ENCODE results near the gene SDK2. TPM values are rescaled to one million over a fixed set of nuclear protein-coding genes. Genes with fewer than 3 reads are reported as not detected.

The SDK2 gene
- total and polyA plus RNA-seq, 2 of the 8 experiments (the other 6 are each of a cell fraction or from before 2014, with no cell fraction given), result 3.9 to 4.1 TPM

GRCh38 chr17:73625006-73625405, 19.2 kb downstream of the SDK2 start:
- H4K91ac ChIP-seq (replicated peaks; ENCODE audit: insufficient read length, low read length), result no peak overlapping the region
- H3K9ac ChIP-seq (replicated peaks in 1 of 4; ENCODE audit: extremely low read depth in 1 of 4, low read depth in 3 of 4, low read length in 3 of 4), result no peak overlapping the region
- H2BK20ac ChIP-seq (ENCODE audit: low read length), result no peak overlapping the region
- H4K8ac ChIP-seq (ENCODE audit: extremely low read depth, insufficient read depth, low read length), result no peak overlapping the region
- H4K5ac ChIP-seq (ENCODE audit: insufficient read length, low read depth, low read length), result no peak overlapping the region
- no peak overlapping the region for H2BK120ac ChIP-seq (replicated peaks; ENCODE audit: low read depth, low read length)
- H3K4me3 ChIP-seq (ENCODE audit: extremely low read depth in 1 of 4, insufficient read depth in 2 of 4, low read depth in 3 of 4, low read length in 4 of 4), result no peak overlapping the region
- FAIRE-seq (no peak), DNase-seq (ENCODE audit: low read depth in 1 of 2, low spot score in 2 of 2) (no peak)
- no peaks in the 10 kb centered on the region for H3K36me3 ChIP-seq (ENCODE audit: control insufficient read depth in 2 of 4, insufficient read depth in 4 of 4, low read length in 3 of 4)
- 96% methylated on average over 7 of the region's 7 CpGs; no CpG with 5 or more reads in 1 of the 2 experiments for WGBS, 2 experiments (ENCODE audit: extremely low coverage in 1 of 2, insufficient coverage in 1 of 2, insufficient read length in 1 of 2, insufficient replicate concordance in 2 of 2, low coverage in 1 of 2, low lambda C conversion rate in 2 of 2, missing lambda C conversion rate in 1 of 2)
- no peak overlapping the region for H3K27ac ChIP-seq (ENCODE audit: low read depth, low read length)
- H3K79me1 ChIP-seq (ENCODE audit: low read depth, low read length), result no peaks in the 10 kb centered on the region
- no peak overlapping the region for H3K14ac ChIP-seq (ENCODE audit: insufficient read length)
- no peaks in the 10 kb centered on the region for H3K23me2 ChIP-seq (ENCODE audit: low read depth, low read length)
- no peak overlapping the region for H3K4me2 ChIP-seq (ENCODE audit: insufficient read depth in 1 of 2, low read depth in 2 of 2, low read length in 2 of 2)
- H2AFZ ChIP-seq (ENCODE audit: low read length), result no peak overlapping the region
- H3K18ac ChIP-seq (ENCODE audit: extremely low read depth, low read length), result no peak overlapping the region
- CTCF ChIA-PET (ENCODE audit: partially characterized antibody), result no interaction called here
- H3K23ac ChIP-seq (ENCODE audit: insufficient read length), result no peak overlapping the region
- H2BK5ac ChIP-seq (ENCODE audit: low read depth, low read length), result no peak overlapping the region
- no peak overlapping the region for H2BK12ac ChIP-seq (ENCODE audit: low read depth, low read length)
- peaks cover 0 to 4% of the 10 kb centered on the region in 2 experiments; a peak in 1 of 4 replicates for H3K9me3 ChIP-seq (ENCODE audit: insufficient read depth in 2 of 2, low read depth in 1 of 2, low read length in 1 of 2)
- no peak overlapping the region for H3K4ac ChIP-seq (replicated peaks; ENCODE audit: insufficient read length, low read depth, low read length)
- no peaks in the 10 kb centered on the region for H4K20me1 ChIP-seq (replicated peaks in 1 of 2; ENCODE audit: control insufficient read depth in 1 of 2, insufficient read depth in 2 of 2, low read length in 2 of 2)
- no peaks in the 10 kb centered on the region for H3K79me2 ChIP-seq (ENCODE audit: control insufficient read depth in 1 of 2, insufficient read depth in 2 of 2, low read length in 2 of 2)
- no peaks in the 10 kb centered on the region for H3K27me3 ChIP-seq (replicated peaks in 1 of 4; ENCODE audit: control insufficient read depth in 3 of 4, extremely low read depth in 1 of 4, insufficient read depth in 3 of 4, low read length in 3 of 4)
- no peak overlapping the region for H3K56ac ChIP-seq (replicated peaks; ENCODE audit: insufficient read length, low read depth, low read length)
- POLR2A ChIA-PET (ENCODE audit: partially characterized antibody), result no interaction called here
- H3K4me1 ChIP-seq (replicated peaks in 1 of 4; ENCODE audit: control insufficient read depth in 3 of 4, insufficient read depth in 4 of 4, low read length in 3 of 4), result peaks cover 0 to 21% (median 5%) of the 10 kb centered on the region in 4 experiments; a peak in 6 of 7 replicates
- no peak overlapping the region for H2AK5ac ChIP-seq (ENCODE audit: low read depth, low read length)
- no peak overlapping the region for H2BK15ac ChIP-seq (ENCODE audit: low read length)
- TF ChIP-seq POU5F1 (IDR thresholded peaks at IDR 0.05; ENCODE audit: low read depth, low read length), result no peak
- no peak for TF ChIP-seq EGR1 (IDR thresholded peaks at IDR 0.05; ENCODE audit: borderline replicate concordance, low read depth, low read length)
- no peak for TF ChIP-seq HDAC2 (IDR thresholded peaks at IDR 0.05; ENCODE audit: borderline replicate concordance in 1 of 2, low read depth in 2 of 2, low read length in 2 of 2)
- no peak for TF ChIP-seq TAF7 (optimal IDR thresholded peaks at IDR 0.05; ENCODE audit: borderline replicate concordance, low read depth, low read length)
- no peak for TF ChIP-seq CREB1 (IDR thresholded peaks at IDR 0.05)
- no peak for TF ChIP-seq ASH2L (IDR thresholded peaks at IDR 0.05; ENCODE audit: low read length)
- no peak for TF ChIP-seq BCL11A (IDR thresholded peaks at IDR 0.05; ENCODE audit: low read depth in 2 of 2, low read length in 2 of 2)
- TF ChIP-seq CBX8 (IDR thresholded peaks at IDR 0.05; ENCODE audit: borderline replicate concordance, low read depth, low read length), result no peak
- no peak for TF ChIP-seq POLR2A (IDR thresholded peaks at IDR 0.05; ENCODE audit: control extremely low read depth in 1 of 2, low read depth in 2 of 2, low read length in 2 of 2)
- TF ChIP-seq USF2 (IDR thresholded peaks at IDR 0.05; ENCODE audit: low read length), result no peak
- no peak for TF ChIP-seq RBBP5 (IDR thresholded peaks at IDR 0.05; ENCODE audit: borderline replicate concordance, low read depth, low read length)
